ENCODE data around the gene MYO3B. TPM values are rescaled to one million over a fixed set of nuclear protein-coding genes. Genes with fewer than 3 reads are reported as not detected.

MYO3B gene
- total RNA-seq, 1 experiment from 2014 or later: 0.52 TPM

- POLR2A ChIA-PET (ENCODE audit: low non-redundant PET): no interaction called here
- CTCF ChIA-PET: no interaction called here
- TF ChIP-seq, protein P1, sequence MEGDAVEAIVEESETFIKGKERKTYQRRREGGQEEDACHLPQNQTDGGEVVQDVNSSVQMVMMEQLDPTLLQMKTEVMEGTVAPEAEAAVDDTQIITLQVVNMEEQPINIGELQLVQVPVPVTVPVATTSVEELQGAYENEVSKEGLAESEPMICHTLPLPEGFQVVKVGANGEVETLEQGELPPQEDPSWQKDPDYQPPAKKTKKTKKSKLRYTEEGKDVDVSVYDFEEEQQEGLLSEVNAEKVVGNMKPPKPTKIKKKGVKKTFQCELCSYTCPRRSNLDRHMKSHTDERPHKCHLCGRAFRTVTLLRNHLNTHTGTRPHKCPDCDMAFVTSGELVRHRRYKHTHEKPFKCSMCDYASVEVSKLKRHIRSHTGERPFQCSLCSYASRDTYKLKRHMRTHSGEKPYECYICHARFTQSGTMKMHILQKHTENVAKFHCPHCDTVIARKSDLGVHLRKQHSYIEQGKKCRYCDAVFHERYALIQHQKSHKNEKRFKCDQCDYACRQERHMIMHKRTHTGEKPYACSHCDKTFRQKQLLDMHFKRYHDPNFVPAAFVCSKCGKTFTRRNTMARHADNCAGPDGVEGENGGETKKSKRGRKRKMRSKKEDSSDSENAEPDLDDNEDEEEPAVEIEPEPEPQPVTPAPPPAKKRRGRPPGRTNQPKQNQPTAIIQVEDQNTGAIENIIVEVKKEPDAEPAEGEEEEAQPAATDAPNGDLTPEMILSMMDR (conservative IDR thresholded peaks at IDR 0.05; ENCODE audit: low read depth, low read length): no peak
- TF ChIP-seq EZH2 (IDR thresholded peaks at IDR 0.05; ENCODE audit: borderline replicate concordance, low read depth, low read length, poor library complexity, severe bottlenecking): no peak
- DNase-seq (ENCODE audit: low spot score): no peak
- Histone ChIP-seq H3K4me1 (ENCODE audit: insufficient read depth, low read length, poor library complexity, severe bottlenecking) (no peaks in the 10 kb centered on the region), H3K27ac (ENCODE audit: low read depth, low read length, poor library complexity, severe bottlenecking) (no peak overlapping the region), H3K4me3 (ENCODE audit: low read depth, low read length, poor library complexity, severe bottlenecking) (no peak overlapping the region), H3K36me3 (ENCODE audit: insufficient read depth, low read length, poor library complexity, severe bottlenecking) (no peaks in the 10 kb centered on the region), H3K9me3 (ENCODE audit: low read depth, low read length, poor library complexity, severe bottlenecking) (no peaks in the 10 kb centered on the region), H3K27me3 (replicated peaks; ENCODE audit: insufficient read depth, low read depth, low read length, poor library complexity) (peaks cover 4% of the 10 kb centered on the region)
- intact Hi-C loops (cut with micrococcal nuclease; ENCODE audit: unreplicated experiment): no loop called here
- BruUV-seq (replicated peaks): no TSS peak
Measured at GRCh38 chr2:170690640-170691039, 512.7 kb downstream of the MYO3B start.

DNA sequence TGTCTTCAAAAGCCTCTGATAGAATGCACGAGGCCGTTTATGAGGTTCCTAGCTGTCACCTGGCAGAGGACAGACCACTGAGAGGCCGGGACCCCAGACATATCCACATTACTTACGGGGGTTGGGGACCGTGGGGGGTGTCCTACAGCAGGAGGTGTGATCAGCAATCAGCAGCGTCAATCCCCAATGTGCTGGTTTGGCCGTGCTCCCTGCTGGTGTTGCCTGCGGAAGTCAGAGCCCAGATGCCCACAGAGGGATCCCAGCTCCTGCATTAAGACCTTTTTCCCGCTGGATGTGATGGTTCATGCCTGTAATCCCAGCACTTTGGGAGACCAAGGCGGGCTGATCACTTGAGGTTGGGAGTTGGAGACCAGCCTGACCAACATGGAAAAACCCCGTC lies 516.4 kb downstream of the MYO3B start:
- no peaks in the 10 kb centered on the region for H3K9me3 ChIP-seq (ENCODE audit: low read depth, low read length, poor library complexity, severe bottlenecking)
- POLR2A ChIA-PET (ENCODE audit: low non-redundant PET): no interaction called here
- H3K27me3 ChIP-seq (replicated peaks; ENCODE audit: insufficient read depth, low read depth, low read length, poor library complexity): no peaks in the 10 kb centered on the region
- TF ChIP-seq, protein P1 (conservative IDR thresholded peaks at IDR 0.05; ENCODE audit: low read depth, low read length): no peak
- TF ChIP-seq EZH2 (IDR thresholded peaks at IDR 0.05; ENCODE audit: borderline replicate concordance, low read depth, low read length, poor library complexity, severe bottlenecking): no peak
- no peaks in the 10 kb centered on the region for H3K4me1 ChIP-seq (ENCODE audit: insufficient read depth, low read length, poor library complexity, severe bottlenecking)
- no peak overlapping the region for H3K4me3 ChIP-seq (ENCODE audit: low read depth, low read length, poor library complexity, severe bottlenecking)
- no TSS peak for BruUV-seq (replicated peaks)
- no peak for DNase-seq (ENCODE audit: low spot score)
- CTCF ChIA-PET: interaction anchor here (0.7 kb wide), 1 partner anchor 131 kb away, joined by 3 read pairs; no protein-coding TSS in a partner anchor
- H3K27ac ChIP-seq (ENCODE audit: low read depth, low read length, poor library complexity, severe bottlenecking): no peak overlapping the region
- intact Hi-C loops (cut with micrococcal nuclease; ENCODE audit: unreplicated experiment): no loop called here
- H3K36me3 ChIP-seq (ENCODE audit: insufficient read depth, low read length, poor library complexity, severe bottlenecking): no peaks in the 10 kb centered on the region

GRCh38 chr2:170695521-170696410 lies 517.8 kb downstream of the MYO3B start:
- Histone ChIP-seq H3K9me3 (ENCODE audit: low read depth, low read length, poor library complexity, severe bottlenecking) (no peaks in the 10 kb centered on the region), H3K4me1 (ENCODE audit: insufficient read depth, low read length, poor library complexity, severe bottlenecking) (no peaks in the 10 kb centered on the region), H3K27me3 (replicated peaks; ENCODE audit: insufficient read depth, low read depth, low read length, poor library complexity) (peaks cover 3% of the 10 kb centered on the region), H3K36me3 (ENCODE audit: insufficient read depth, low read length, poor library complexity, severe bottlenecking) (no peaks in the 10 kb centered on the region), H3K27ac (ENCODE audit: low read depth, low read length, poor library complexity, severe bottlenecking) (no peak overlapping the region), H3K4me3 (ENCODE audit: low read depth, low read length, poor library complexity, severe bottlenecking) (no peak overlapping the region)
- intact Hi-C loops (cut with micrococcal nuclease; ENCODE audit: unreplicated experiment): no loop called here
- CTCF ChIA-PET: no interaction called here
- DNase-seq (ENCODE audit: low spot score): no peak
- TF ChIP-seq, protein P1 (conservative IDR thresholded peaks at IDR 0.05; ENCODE audit: low read depth, low read length): no peak
- TF ChIP-seq EZH2 (IDR thresholded peaks at IDR 0.05; ENCODE audit: borderline replicate concordance, low read depth, low read length, poor library complexity, severe bottlenecking): no peak
- BruUV-seq (replicated peaks): no TSS peak
- POLR2A ChIA-PET (ENCODE audit: low non-redundant PET): no interaction called here
